Stimulated activated CD8-positive, alpha-beta memory T cell treated with anti-CD3 and anti-CD28 coated beads, Interleukin-2, amount 100 ng/mL, for 48 hours (primary cell): ENCODE measurements around the gene COL19A1.
A peak's percentile ranks its signal among the peaks of the same experiment; 100 is the strongest.

ENCODE experiments used
- DNase-seq, 2 donors: peaks; one replicate each; pipeline ENCODE4 v3.0.0-alpha.2; 2020; ENCODE audit warnings: low read depth in 2 of 2

Gene COL19A1

DNA sequence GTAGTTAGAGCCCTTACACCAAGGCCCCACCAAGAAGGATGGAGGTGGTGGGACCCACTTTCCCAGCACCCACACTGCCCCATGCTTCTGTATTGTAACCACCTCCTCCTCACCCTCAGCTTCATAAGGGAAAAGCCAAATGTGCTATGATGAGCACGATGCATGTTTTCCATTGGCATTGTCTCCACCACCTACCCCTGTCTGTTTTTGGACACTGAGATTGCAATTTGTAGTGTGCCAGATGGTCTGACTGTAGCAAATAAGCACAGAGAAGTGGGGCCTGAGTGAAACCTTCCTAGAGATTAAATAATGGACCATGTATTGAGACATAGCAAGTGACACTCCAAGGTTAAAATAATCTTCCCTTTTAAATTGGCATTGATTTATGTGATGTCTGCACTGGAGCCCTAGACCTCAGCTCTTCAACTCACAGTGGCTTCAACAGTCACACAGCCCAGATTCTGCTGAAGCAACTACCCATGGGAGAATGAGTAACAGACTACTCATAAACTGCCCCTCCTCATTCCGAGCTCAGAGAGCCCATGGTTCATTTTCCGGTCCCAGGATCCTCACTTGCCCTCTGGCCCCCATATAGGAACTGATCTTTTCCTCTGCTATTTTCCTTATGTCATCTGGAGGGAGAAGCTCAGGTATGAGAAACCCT lies 258.7 kb downstream of the COL19A1 start:
- DNase-seq = no peak

DNA sequence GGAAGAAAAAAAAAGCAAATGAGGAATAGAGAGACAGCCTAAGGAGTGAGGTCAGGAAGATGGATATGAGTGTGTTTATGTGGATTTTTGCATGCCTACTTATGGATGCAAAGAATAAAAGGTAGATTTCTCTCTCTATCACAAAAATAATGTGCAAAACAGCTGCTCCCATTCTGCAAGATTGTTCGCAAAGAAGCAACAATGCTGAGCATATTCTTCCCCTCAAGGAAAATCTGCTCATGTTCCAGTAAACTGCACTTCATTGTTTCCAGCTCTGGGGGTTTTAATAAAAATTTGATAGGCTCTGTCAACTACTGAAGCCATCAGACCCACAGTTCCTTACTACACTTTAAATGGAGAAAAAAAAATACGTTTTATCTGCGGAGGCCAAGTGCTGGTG lies 259.2 kb downstream of the COL19A1 start:
- no peak for DNase-seq

DNA sequence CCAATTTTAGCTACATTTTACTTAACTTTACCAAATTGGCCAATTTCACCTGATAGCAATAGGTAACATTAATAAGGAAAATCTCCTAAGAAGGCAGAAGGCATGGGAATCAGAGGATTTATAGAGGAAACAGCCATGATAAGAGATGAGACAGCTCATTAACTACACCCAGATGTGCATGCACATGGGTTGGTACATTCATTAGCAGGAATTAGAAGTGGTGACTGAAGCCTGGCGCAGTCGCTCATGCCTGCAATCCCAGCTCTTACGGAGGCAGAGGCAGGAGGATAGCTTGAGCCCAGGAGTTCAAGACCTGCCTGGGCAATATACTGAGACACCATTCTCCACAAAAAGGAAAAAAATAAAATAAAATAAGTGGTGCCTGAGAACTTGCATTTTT lies 263.0 kb downstream of the COL19A1 start:
- DNase-seq = no peak

DNA sequence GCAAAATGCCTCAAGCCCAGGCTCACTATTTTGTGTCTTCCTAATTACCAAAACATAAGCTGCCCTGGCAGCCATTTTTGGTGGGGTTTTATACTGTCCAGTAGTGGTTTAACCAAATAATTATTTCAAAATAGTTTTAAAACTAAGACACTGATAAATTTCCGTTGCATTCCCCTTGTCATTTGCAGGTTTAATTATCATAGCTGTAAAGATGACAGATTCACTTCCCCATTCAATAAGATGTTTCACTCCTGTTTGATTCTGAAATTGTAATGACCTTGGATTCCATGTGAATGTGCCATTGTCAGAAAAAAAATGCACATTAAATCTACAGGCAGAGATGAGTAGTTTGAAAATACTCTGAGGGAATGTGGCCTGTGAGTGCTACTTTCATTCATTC lies 264.5 kb downstream of the COL19A1 start:
- DNase-seq = no peak

DNA sequence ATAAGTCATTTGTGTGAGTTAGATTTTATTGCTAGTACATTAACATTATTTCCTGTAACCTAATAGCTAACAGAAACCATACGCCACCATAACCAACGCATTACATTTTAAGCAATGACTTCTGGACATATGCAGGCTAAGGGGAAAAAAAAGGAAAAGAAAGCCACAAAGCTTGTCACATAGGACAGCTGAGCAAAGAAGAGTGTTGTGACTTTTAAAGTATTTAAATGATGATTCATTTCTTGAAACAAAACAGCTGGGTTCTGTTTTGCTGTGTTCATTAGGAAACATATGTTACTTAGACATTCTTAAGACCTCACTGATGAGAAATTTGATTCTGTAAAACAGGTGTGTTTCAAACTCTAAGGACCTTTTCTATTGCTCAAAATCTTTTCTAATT lies 265.2 kb downstream of the COL19A1 start:
- DNase-seq = no peak

DNA sequence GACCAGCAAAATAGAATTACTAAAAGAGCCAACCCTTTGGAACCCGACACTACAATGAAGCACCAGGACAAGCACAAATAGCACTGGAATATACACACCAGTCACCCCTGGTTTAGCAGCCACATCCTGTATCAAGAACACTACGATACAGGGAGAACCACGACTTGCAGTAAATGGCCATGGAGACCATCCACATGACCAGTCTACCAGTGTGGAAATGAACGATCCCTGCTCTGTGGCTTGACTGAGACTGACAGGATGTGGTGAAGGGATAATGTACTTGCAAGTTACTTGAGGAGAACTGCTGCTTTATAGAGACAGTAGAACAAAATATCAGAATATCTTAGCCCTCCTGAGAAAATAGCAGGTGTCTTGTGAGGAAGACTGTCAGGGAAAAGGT lies 266.9 kb downstream of the COL19A1 start:
- DNase-seq = no peak

DNA sequence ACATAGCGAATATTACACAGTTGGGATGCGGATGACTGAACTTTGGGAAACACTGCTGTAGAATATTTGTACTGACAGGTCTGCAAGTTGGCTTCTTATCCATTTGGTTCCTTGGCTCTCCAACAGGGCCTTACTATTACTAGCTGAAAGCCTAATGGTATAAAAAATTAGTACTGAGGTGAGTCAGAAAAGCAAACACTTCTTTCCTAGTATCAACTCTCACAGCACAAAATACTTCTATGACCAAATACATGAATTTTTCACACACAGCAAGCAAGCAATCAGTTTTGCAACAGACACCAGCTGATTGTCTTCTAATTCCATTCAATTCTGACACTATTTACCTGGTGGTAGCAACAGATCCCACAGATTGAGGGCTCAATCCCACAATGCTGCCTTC lies 268.2 kb downstream of the COL19A1 start:
- no peak for DNase-seq

DNA sequence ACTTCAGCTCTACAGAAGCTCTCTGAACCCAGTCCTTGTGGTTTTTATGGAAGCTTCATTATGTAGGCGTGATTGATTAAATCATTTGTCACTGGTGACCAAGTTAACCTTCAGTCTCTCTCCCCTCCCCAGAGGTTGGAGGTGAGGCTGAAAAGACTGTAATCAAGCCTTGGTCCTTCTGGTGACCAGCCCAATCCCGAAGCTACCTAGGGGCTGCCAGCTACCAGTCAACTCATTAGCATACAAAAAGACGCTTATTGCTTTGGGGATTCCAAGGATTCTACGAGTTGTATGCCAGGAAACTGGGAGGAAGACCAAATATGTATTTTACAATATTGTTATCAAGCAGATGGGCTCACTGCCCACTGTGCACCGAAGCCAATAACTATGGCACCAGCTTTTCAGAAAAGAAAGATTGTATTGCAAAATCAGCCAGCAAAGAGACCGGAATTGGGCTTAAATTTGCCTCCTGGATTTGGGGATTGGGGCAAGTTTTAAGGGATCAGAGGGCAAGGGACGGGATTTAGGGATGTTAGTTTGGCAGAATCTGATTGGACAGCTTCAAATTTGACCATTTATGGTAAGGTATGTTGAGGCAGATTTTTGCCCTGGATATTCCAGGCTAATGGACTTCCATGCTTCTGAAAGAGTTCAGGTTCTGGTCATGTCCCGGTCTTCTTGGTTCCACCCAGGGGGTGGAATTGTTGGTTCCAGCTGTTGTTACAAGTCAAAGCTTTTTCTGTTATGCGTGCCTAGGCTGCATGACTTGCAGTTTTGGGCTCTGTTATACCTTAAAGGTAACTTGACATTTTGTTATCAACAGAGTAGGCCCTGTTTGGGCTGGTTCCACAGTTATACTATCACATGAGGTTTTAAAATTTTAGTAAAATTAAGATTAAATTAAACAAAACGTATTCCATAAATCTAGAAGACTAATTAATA lies 269.1 kb downstream of the COL19A1 start:
- DNase-seq = no peak

DNA sequence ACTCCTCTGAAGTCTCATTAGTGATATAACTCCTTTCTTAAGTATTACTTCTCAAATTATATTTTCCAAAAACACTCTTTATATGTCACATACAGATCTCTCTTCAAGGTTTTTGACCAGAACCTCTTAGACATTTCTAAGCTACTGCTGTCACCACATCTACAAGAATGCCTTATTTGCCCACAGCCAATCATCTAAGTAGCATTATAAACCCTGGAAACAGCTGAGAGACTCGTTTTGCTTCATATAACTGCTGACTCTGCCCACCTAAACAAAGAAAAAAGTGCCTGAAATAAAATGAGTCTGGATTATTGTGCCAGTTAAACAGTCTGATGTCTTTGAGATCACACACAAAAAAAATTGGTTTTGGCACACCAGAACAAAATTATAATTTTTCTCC lies 270.6 kb downstream of the COL19A1 start:
- no peak for DNase-seq

DNA sequence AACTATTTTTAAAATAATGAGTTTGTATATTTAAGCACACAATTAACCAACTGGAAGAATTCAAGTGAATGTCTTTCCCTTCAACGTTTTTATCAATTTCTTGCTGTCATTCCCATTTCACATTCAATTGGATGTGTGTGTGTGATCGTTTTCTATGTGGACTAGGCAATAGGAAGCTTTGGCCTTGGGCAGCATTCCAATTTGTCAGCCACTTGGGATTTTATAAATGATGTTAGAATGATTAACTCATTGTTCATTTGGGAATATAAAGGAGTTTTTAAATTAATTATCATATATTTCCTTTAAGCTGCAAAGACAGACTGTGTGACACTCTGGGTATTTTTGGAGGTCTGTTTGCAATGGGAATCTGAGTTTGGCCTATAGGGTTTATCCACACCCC lies 274.1 kb downstream of the COL19A1 start:
- no peak for DNase-seq

DNA sequence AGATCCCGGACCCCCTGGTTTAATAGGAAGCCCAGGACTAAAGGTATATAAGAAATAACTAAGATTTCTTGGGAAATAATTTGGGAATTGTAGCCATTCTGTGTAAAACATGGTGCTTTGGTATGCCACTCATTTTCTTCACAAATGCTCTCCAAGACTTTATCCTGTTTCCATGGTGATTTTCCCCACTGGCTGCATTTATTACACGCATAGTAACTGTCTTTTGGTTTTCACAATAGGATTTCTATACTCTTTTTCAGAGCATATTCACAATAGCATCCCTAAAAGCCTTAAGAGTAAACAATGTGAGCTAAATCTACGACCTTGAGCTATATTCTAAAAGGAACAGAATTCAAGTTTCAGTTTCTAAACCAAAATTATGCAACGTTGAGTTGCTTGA lies 275.7 kb downstream of the COL19A1 start:
- no peak for DNase-seq

DNA sequence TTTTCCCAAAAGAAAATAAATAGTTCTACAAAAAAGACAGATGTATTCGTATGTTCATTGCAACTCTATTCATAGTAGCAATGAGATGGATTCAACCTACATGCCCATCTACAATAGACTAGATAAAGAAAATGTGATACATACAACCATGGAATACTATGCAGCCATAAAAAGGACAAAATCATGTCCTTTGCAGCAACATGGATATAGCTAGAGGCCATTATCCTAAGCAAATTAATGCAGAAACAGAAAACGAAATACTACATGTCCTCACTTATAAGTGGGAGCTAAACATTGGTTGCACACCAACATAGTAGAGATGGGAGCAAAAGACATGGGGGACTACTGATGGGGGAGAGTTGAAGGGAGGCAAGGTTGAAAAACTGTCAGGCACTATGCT lies 278.8 kb downstream of the COL19A1 start:
- no peak for DNase-seq

DNA sequence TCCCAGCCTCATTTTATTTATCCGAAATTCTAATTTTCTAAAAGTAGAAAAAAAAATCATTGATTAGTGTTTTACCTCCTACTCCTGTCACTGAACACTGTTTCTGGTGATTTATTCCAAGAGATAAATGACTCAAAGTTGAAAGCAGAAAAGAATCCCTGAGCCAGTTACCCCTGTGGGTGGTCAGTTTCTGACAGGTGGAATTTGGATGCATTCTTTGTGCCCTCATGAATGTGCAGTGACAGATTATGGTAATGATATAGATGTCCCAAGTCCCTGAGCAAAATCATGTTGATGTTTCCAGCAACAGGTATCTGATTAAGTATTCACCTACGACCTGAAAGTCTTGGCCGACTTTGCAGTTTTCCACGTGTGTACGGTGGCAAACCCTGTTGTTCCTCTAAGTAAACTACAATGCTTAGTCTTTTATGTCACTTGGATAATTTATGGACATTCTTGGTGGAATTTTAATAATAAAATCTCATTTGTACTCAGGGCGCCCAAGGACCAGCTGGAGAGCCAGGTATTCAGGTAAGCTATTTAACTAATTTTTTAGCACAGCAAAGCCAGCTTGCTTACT lies 282.9 kb downstream of the COL19A1 start:
- DNase-seq = no peak

DNA sequence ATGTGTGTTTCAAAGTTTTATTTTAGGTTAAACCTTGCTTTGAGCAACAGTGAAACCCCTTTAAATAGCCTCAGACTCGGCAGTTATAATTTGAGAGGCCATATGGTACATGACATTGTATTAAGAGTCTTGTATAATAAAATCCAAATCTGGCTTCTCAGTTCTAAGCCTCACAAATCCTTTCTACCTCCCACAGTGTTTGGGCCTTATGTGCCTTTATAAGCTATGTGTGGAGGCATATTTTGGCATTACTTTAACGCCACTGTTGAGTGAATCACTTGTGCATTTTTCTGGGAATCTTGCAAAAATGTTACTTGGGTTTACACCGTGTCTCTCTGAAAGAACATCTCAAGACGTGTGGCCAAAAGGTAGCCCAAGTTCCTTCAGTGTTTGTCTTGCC lies 284.2 kb downstream of the COL19A1 start:
- DNase-seq = no peak

DNA sequence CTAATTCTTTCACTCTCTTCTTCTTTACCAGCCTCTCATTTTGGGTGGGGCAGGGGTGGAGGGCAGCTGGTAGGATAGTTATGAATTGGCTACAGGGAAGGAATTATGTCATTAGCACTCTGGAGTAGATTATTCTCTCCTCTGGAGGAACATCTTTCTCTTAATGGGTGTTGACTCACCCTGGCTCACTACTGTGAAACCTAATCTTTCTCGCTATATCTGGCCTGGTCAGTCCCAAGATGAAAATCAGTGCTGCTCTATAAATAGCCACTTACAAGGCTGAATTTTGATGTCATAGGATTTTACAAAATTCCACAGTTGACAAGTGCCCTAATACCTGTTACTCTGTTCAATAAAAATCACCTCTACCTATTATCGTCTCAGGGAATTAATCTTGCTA lies 285.3 kb downstream of the COL19A1 start:
- DNase-seq = no peak

DNA sequence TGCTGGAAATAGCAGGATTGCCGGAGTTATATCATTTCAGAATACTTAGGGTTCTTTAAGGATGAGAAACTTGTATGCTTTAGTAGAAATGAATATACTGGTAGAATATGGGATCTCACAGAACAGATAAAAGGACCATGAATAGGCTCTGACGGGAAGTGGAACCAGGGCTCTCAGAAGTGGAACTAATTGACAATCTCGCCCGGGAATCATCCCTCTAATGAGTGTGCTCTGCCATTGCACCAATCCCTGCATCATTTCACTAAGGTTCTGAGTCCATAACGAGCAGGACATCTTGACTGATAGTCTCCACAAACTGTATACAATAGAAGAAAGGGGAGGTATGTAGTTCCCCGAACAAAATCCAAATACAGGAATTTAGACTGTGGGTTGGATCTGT lies 286.4 kb downstream of the COL19A1 start:
- no peak for DNase-seq

DNA sequence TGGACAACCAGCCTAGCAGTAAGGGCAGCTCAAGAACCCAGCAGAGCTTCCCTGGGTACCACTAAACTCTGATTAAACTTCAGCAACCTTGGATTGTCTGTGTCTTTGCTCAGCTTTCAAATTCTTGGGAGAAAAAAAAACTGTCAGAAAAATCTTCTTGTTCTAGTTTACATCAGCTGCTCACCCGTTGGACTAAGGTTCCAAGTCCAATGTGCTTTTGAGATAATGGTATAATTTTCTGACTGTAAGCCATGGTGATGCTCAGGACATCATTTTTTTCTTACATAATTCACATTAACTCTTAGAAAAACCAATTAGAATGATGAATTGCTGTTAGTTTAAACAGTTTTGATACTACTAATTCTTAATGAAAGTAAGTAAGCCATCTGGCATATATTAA lies 290.7 kb downstream of the COL19A1 start:
- no peak for DNase-seq

DNA sequence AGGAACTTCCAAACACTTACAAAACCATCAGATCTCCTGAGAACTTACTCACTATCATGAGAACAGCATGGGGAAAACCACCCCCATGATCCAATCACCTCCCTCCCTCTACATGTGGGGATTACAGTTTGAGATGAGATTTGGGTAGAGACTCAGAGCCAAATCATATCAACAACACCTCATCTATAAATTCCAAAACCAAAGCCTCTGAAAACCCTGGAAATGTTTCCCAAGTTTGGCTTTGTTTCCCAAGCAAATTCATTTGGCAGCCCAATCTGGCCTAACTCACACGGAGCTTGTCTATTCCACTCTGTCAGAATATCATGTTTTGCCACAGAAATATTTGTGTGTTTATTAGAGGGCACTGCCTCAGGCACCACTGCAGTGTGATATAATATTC lies 293.9 kb downstream of the COL19A1 start:
- no peak for DNase-seq

DNA sequence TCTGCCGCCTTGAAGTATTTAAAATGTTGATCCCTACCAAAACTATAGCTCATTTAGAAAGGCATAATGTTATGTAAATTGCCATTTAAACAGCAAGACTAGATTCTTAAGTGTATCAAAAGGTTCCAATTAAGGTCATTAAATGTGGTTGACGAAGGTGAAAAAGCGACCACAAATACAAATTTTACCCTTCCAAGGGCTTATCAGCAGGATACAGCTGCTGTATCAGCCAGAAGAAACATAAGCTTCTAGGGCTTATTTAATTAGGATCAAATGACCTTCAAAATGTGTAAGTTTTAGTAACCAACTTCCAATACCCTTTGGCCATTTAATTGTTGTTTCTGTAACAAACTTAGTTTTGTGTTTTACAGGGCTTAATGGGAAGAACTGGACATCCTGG lies 296.6 kb downstream of the COL19A1 start:
- no peak for DNase-seq

DNA sequence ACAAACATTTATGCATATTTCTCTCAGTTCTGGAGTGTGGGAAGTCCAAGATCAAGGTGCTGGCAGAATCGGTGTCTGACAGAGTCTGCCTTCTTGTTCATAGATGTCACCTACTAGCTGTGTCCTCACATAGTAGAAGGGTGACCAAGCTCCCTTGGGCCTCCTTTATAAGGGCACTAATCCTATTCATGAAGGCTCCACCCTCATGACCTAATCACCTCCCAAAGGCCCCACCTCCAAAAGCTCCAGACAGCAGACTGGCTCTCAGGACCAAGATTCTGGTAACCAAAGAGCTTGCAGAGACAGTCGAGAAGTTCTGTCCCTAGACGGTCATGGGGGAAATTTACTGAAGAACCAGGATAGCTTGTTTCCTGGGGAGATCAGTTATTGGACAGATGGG lies 297.4 kb downstream of the COL19A1 start:
- DNase-seq = no peak

DNA sequence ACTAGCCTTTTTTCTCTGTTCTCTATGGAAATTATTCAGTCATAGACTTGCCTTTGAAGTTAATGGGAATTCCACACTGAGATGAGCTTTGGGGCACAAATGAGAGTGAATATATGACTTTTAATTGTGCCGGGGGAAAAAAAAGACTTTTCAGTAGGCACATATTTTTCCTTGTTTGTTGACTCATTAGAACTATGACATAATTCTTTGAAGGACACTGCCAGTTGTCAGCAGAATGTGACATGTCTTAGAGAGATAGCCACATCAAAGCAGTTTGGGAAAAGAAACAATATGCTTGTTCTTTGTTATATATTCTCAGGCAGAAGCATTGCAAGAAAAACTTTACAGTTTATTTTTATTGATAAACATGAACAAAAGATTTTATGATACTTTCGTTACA lies 298.2 kb downstream of the COL19A1 start:
- DNase-seq = no peak

DNA sequence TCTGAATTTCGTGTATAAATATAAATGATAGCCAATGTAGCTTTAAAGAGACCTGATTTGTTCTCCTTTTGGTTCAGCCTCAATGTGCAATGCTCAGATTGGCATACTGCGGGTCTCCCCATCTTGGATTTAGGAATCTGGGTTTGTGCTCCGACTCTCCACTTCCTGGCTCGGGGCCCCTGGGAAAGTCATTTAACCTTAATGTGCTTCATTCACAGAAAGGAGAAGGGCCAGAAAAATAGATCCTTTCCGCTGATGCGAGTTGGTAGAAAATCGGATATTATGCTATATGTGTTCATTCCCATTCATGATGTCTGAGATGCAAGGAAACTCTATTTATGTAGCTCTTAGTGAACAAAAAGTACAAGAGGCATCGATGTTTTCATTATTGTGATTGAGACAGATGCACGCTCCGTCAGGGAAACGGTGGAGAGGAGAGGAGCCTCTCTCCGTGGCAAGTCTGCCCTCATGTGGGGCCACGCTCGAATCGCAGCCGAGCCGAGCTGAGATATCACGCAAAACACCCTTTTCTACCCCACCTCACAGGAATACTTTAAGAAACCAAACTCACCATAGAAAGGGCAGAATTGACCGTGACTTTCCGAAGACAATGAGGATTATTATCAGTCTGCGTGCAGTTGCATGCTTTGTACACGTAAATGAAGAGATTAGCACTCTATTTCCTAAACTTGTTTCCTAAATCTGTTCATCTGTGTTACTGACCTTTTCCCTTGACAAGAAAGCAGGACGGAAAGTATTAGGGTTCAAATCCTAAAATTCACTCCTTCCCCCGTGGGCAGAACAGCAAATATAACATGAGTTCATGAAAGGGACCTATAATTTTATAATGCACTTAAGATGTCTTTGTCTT lies 300.0 kb downstream of the COL19A1 start:
- DNase-seq = peak; percentile 14 to 20
